H9 (cell line): Measurements from ENCODE around the gene AJAP1. TPM values are rescaled to one million over a fixed set of nuclear protein-coding genes. Genes with fewer than 3 reads are reported as not detected.

ENCODE experiments used
- DNase-seq: peaks from one replicate; pipeline ENCODE4 v3.0.0-alpha.2; 2017
- H2AFZ ChIP-seq: one replicate; pipeline ENCODE4 v1.6.1; 2013; ENCODE audit warnings: mild to moderate bottlenecking, low read length, control low read depth, moderate library complexity
- H2AK5ac ChIP-seq: 2 replicates; pipeline ENCODE4 v1.6.1; 2013; ENCODE audit warnings: low read length, control low read depth, mixed read lengths; ENCODE audit not compliant: insufficient read length
- H2BK120ac ChIP-seq: one replicate; pipeline ENCODE4 v1.6.1; 2013; ENCODE audit warnings: low read depth, mild to moderate bottlenecking, low read length, control low read depth, inconsistent platforms; ENCODE audit not compliant: poor library complexity, severe bottlenecking
- H2BK12ac ChIP-seq: 2 replicates; pipeline ENCODE4 v1.6.1; 2013; ENCODE audit warnings: low read length, control low read depth, mixed read lengths, low read depth; ENCODE audit not compliant: insufficient read length
- H2BK15ac ChIP-seq: 2 replicates; pipeline ENCODE4 v1.6.1; 2013; ENCODE audit warnings: low read depth, low read length, control low read depth
- H2BK20ac ChIP-seq: one replicate; pipeline ENCODE4 v1.6.1; 2013; ENCODE audit warnings: low read depth, mild to moderate bottlenecking, low read length, control low read depth, inconsistent platforms; ENCODE audit not compliant: poor library complexity, severe bottlenecking
- H2BK5ac ChIP-seq: 2 replicates; pipeline ENCODE4 v1.6.1; 2013; ENCODE audit warnings: low read length, control low read depth, mixed read lengths; ENCODE audit not compliant: insufficient read length
- H3K14ac ChIP-seq: 2 replicates; pipeline ENCODE4 v1.6.1; 2013; ENCODE audit warnings: low read length, control low read depth; ENCODE audit not compliant: insufficient read depth
- H3K18ac ChIP-seq: 2 replicates; pipeline ENCODE4 v1.6.1; 2013; ENCODE audit warnings: low read depth, mild to moderate bottlenecking, mixed read lengths, low read length, control low read depth; ENCODE audit not compliant: insufficient read length
- H3K23ac ChIP-seq: 2 replicates; pipeline ENCODE4 v1.6.1; 2013; ENCODE audit warnings: low read length, control low read depth, mixed read lengths, low read depth; ENCODE audit not compliant: insufficient read length
- H3K23me2 ChIP-seq: 2 replicates; pipeline ENCODE4 v1.6.1; 2013; ENCODE audit warnings: low read depth, mild to moderate bottlenecking, mixed read lengths, low read length, control low read depth; ENCODE audit not compliant: insufficient read length, poor library complexity, severe bottlenecking
- H3K27ac ChIP-seq: 2 replicates; pipeline ENCODE4 v1.5.1; 2013; ENCODE audit warnings: low read length, control low read depth, mixed read lengths, low read depth; ENCODE audit not compliant: insufficient read length
- H3K27me3 ChIP-seq: 2 replicates; pipeline ENCODE4 v1.6.1; 2013; ENCODE audit warnings: low read length, control low read depth, inconsistent platforms; ENCODE audit not compliant: insufficient read depth
- H3K4ac ChIP-seq: 2 replicates; pipeline ENCODE4 v1.6.1; 2013; ENCODE audit warnings: low read depth, mild to moderate bottlenecking, control low read depth, inconsistent platforms, low read length, moderate library complexity
- H3K4me1 ChIP-seq: 2 replicates; pipeline ENCODE4 v1.6.1; 2013; ENCODE audit warnings: low read length, control low read depth, inconsistent platforms; ENCODE audit not compliant: insufficient read depth
- H3K4me2 ChIP-seq: 2 replicates; pipeline ENCODE4 v1.6.1; 2013; ENCODE audit warnings: low read length, control low read depth, mixed read lengths; ENCODE audit not compliant: insufficient read length, insufficient read depth
- H3K56ac ChIP-seq: 2 replicates; pipeline ENCODE4 v1.6.1; 2013; ENCODE audit warnings: low read depth, mild to moderate bottlenecking, mixed read lengths, low read length, control low read depth; ENCODE audit not compliant: insufficient read length
- H3K79me1 ChIP-seq: 2 replicates; pipeline ENCODE4 v1.6.1; 2013; ENCODE audit warnings: low read depth, mild to moderate bottlenecking, moderate library complexity, low read length, control low read depth, inconsistent platforms; ENCODE audit not compliant: insufficient read depth, poor library complexity, severe bottlenecking
- H3K79me2 ChIP-seq: 2 replicates; pipeline ENCODE4 v1.6.1; 2013; ENCODE audit warnings: low read length, control low read depth, inconsistent platforms; ENCODE audit not compliant: insufficient read depth
- H3K9ac ChIP-seq: 2 replicates; pipeline ENCODE4 v1.6.1; 2013; ENCODE audit warnings: low read length, control low read depth, mixed read lengths; ENCODE audit not compliant: insufficient read length; ENCODE audit errors: extremely low read depth
- H3K9me3 ChIP-seq: one replicate; pipeline ENCODE4 v1.6.1; 2013; ENCODE audit warnings: low read depth, low read length, inconsistent platforms; ENCODE audit not compliant: control insufficient read depth
- H3T11ph ChIP-seq: one replicate; pipeline ENCODE4 v1.6.1; 2013; ENCODE audit warnings: mild to moderate bottlenecking, low read length, control low read depth, inconsistent platforms
- H4K20me1 ChIP-seq: one replicate; pipeline ENCODE4 v1.6.1; 2013; ENCODE audit not compliant: control insufficient read depth, insufficient read length, insufficient read depth
- H4K5ac ChIP-seq: 2 replicates; pipeline ENCODE4 v1.6.1; 2013; ENCODE audit warnings: low read depth, mild to moderate bottlenecking, mixed read lengths, low read length, control low read depth; ENCODE audit not compliant: insufficient read length
- H4K8ac ChIP-seq: replicated peaks from 2 replicates; pipeline ENCODE4 v1.6.1; 2013; ENCODE audit warnings: low read length, control low read depth, mixed read lengths, low read depth; ENCODE audit not compliant: insufficient read length
- H4K91ac ChIP-seq: 2 replicates; pipeline ENCODE4 v1.6.1; 2013; ENCODE audit warnings: low read depth, mild to moderate bottlenecking, moderate library complexity, mixed read lengths, low read length, control low read depth; ENCODE audit not compliant: insufficient read length
- H3K27ac Mint-ChIP-seq, 3 experiments: 2 replicates in 2 of 3; 3 replicates in 1 of 3; pipeline ENCODE4 v1.8.0; 2020 to 2021; ENCODE audit warnings: mixed read lengths in 3 of 3, mild to moderate bottlenecking in 1 of 3, moderate library complexity in 1 of 3
- H3K27me3 Mint-ChIP-seq: 2 replicates; pipeline ENCODE4 v1.8.0; 2021; ENCODE audit warnings: low read depth, mild to moderate bottlenecking, moderate library complexity, mixed read lengths
- H3K36me3 Mint-ChIP-seq, 3 experiments: 2 replicates in 2 of 3; 3 replicates in 1 of 3; pipeline ENCODE4 v1.8.0; 2020 to 2021; ENCODE audit warnings: low read depth in 3 of 3, mixed read lengths in 3 of 3; ENCODE audit not compliant: insufficient read depth in 1 of 3
- H3K4me1 Mint-ChIP-seq, 2 experiments: 2 replicates each; pipeline ENCODE4 v1.8.0; 2020; ENCODE audit warnings: mixed read lengths in 2 of 2
- H3K4me3 Mint-ChIP-seq, 2 experiments: 2 replicates in 1 of 2; 3 replicates in 1 of 2; pipeline ENCODE4 v1.8.0; 2020 to 2021; ENCODE audit warnings: mild to moderate bottlenecking in 2 of 2, mixed read lengths in 2 of 2, moderate library complexity in 1 of 2
- H3K9me3 Mint-ChIP-seq, 2 experiments: 2 replicates in 1 of 2; 3 replicates in 1 of 2; pipeline ENCODE4 v1.8.0; 2020; ENCODE audit warnings: mild to moderate bottlenecking in 2 of 2, mixed read lengths in 2 of 2, moderate library complexity in 1 of 2
- WGBS: extraction: QIAGEN DNeasy Blood & Tissue Kit; methylation state at CpG from one replicate; pipeline ENCODE4 v1.1.7; 2013; ENCODE audit warnings: missing lambda C conversion rate, low lambda C conversion rate, mixed read lengths; ENCODE audit not compliant: insufficient read length; ENCODE audit errors: extremely low coverage; 5-methylcytosine and 5-hydroxymethylcytosine counted together
- total RNA-seq: library from RNA; stranded (reverse); gene quantifications from 2 replicates; pipeline ENCODE4 v1.2.1, GENCODE V29; 2021
- TF ChIP-seq, protein P1 (sequence below): fragments of 200-600 bp; sonication (generic); conservative IDR thresholded peaks from 3 replicates; pipeline ENCODE4 v1.8.0; 2021; ENCODE audit warnings: antibody characterized with exemption, mild to moderate bottlenecking

Gene AJAP1
- total RNA-seq, 1 experiment from 2014 or later = 8.6 TPM

DNA sequence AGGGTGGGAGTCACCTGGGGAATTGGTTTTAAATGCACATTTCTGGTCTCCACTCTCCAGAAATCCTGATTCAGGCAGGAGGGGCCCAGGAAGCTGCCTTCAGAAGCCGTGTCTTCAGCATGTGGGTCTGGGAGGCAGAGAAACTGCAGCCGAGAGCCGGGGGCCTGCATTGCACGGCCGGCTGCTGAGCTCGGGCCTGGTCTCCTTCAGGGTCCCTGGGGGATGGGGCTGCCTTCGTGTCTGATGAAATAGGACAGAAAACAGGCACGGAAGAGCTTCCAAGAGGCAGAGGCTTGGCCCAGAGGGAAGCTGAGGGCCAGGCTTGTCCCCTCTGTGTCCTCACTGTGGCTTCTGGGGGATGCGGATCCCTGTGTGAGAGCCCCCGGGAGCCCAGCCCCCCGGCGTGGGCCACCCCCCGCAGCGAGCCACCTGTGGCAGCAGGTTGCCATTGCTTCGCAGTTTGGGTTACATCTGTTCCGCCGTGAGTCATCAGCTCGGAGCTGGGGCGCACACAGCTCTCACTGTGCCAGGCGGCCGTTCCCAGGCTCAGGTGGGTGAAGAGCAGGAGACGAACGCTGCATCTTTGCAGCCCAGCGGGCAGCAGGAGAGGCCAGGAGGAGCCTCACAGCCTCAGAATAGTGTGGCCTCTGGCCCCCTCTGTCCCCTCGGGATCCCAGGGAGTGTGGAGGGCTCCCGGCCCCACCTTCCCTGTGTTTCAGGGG lies 72.4 kb downstream of the AJAP1 start:
- Mint-ChIP-seq H3K4me3 (no peak overlapping the region), H3K27ac (no peak overlapping the region), H3K27me3 (peaks cover 8% of the 10 kb centered on the region), H3K4me1 (peaks cover 10 to 13% of the 10 kb centered on the region in 2 experiments; a peak in 3 of 4 replicates), H3K9me3 (0 out of 5 replicates have a peak, but pooled peaks cover 0 to 2% of the 10 kb centered on the region in 2 experiments), H3K36me3 (peaks cover 0 to 6% (median 0%) of the 10 kb centered on the region in 3 experiments; a peak in 4 of 7 replicates)
- Histone ChIP-seq H3K27ac (no peak overlapping the region), H4K20me1 (no peaks in the 10 kb centered on the region), H3K14ac (no peak overlapping the region; the same call in 1 of the 2 replicates), H4K91ac (no peak overlapping the region), H2BK5ac (no peak overlapping the region), H3K18ac (no peak overlapping the region), H2BK15ac (no peak overlapping the region), H3K23ac (no peak overlapping the region), H4K5ac (no peak overlapping the region), H2AK5ac (no peak overlapping the region), H3K9ac (no peak overlapping the region), H3K23me2 (no peaks in the 10 kb centered on the region), H3K9me3 (no peaks in the 10 kb centered on the region), H3K4me1 (no peaks in the 10 kb centered on the region), H4K8ac (no peak overlapping the region), H3T11ph (no peak overlapping the region), H3K4ac (no peak overlapping the region), H3K4me2 (no peak overlapping the region), H2BK12ac (no peak overlapping the region), H2BK120ac (no peak overlapping the region), H3K56ac (no peak overlapping the region), H2AFZ (no peak overlapping the region), H3K27me3 (no peaks in the 10 kb centered on the region), H3K79me1 (no peaks in the 10 kb centered on the region), H3K79me2 (no peaks in the 10 kb centered on the region), H2BK20ac (no peak overlapping the region)
- DNase-seq = no peak
- no CpG with 5 or more reads among the region's 26 CpGs for WGBS
- TF ChIP-seq, protein P1, sequence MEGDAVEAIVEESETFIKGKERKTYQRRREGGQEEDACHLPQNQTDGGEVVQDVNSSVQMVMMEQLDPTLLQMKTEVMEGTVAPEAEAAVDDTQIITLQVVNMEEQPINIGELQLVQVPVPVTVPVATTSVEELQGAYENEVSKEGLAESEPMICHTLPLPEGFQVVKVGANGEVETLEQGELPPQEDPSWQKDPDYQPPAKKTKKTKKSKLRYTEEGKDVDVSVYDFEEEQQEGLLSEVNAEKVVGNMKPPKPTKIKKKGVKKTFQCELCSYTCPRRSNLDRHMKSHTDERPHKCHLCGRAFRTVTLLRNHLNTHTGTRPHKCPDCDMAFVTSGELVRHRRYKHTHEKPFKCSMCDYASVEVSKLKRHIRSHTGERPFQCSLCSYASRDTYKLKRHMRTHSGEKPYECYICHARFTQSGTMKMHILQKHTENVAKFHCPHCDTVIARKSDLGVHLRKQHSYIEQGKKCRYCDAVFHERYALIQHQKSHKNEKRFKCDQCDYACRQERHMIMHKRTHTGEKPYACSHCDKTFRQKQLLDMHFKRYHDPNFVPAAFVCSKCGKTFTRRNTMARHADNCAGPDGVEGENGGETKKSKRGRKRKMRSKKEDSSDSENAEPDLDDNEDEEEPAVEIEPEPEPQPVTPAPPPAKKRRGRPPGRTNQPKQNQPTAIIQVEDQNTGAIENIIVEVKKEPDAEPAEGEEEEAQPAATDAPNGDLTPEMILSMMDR = no peak
